ENCODE data around the gene ZNF385A.

DNA sequence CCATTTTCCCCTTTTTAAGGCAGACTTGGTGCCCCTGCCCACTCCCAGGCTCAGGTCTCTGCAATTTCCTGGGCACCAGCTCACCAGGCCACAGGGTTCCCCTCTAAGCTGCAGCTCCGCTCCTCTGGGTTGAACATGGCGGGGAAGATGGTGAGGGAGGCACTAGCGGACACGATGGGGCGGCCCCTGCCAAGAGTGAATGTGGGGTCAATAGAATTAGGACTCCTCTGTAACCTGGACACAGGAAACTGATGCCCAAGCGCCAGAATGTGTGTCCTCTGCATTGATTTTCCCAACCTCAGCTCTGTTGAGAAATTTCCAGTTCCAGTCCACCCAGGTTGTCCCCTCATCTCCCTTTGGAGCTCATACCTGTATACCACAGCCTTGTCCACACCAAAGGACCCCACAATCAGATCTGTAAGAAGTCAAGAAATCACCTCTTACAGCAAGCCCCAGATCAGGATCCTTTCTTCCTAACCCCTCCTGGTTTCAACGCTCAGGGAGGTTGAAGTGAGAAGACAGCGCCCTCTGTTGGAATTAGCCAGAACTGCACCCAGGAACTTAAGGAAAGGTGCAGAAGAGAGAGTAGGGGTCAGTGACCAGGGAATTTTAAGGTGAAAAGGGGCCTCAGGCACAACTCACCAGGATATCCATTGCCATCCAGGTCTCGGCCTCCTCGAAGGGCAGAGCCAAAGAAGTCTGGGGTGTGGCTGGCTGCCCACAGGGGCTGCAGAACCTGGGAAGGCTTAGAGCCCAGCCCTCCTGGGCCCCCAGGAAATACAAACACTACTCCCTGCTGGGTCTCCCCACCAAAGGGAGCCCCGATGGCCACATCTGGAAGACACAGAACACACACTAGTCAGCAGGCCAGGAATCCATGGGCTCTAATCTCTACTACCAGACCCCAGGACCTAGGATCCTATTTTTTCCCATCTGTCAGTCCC is 19.8 kb upstream of the ZNF385A start:
- no peak for TF ChIP-seq POLR2AphosphoS5 (IDR thresholded peaks at IDR 0.05; ENCODE audit: low read depth, low read length)
- TF ChIP-seq TAF1 (IDR thresholded peaks at IDR 0.05; ENCODE audit: borderline replicate concordance, insufficient read depth, low read length), result no peak
- TF ChIP-seq, protein P1, sequence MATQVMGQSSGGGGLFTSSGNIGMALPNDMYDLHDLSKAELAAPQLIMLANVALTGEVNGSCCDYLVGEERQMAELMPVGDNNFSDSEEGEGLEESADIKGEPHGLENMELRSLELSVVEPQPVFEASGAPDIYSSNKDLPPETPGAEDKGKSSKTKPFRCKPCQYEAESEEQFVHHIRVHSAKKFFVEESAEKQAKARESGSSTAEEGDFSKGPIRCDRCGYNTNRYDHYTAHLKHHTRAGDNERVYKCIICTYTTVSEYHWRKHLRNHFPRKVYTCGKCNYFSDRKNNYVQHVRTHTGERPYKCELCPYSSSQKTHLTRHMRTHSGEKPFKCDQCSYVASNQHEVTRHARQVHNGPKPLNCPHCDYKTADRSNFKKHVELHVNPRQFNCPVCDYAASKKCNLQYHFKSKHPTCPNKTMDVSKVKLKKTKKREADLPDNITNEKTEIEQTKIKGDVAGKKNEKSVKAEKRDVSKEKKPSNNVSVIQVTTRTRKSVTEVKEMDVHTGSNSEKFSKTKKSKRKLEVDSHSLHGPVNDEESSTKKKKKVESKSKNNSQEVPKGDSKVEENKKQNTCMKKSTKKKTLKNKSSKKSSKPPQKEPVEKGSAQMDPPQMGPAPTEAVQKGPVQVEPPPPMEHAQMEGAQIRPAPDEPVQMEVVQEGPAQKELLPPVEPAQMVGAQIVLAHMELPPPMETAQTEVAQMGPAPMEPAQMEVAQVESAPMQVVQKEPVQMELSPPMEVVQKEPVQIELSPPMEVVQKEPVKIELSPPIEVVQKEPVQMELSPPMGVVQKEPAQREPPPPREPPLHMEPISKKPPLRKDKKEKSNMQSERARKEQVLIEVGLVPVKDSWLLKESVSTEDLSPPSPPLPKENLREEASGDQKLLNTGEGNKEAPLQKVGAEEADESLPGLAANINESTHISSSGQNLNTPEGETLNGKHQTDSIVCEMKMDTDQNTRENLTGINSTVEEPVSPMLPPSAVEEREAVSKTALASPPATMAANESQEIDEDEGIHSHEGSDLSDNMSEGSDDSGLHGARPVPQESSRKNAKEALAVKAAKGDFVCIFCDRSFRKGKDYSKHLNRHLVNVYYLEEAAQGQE (IDR thresholded peaks at IDR 0.05; ENCODE audit: insufficient read depth in 1 of 2, low read depth in 2 of 2, low read length in 2 of 2), result no peak
- TF ChIP-seq FOXP2 (optimal IDR thresholded peaks at IDR 0.05; ENCODE audit: borderline replicate concordance, extremely low read depth, extremely low read length, insufficient read depth), result no peak
- no peak for TF ChIP-seq SIN3A (IDR thresholded peaks at IDR 0.05; ENCODE audit: borderline replicate concordance, insufficient read depth, low read length)

All from PFSK-1 (cell line).